ENCODE data around the gene NEBL. TPM values are rescaled to one million over a fixed set of nuclear protein-coding genes. Genes with fewer than 3 reads are reported as not detected.
"Not testable (repeated sequence)": the region's sequence is repeated elsewhere in the genome, so short reads cannot be mapped to it uniquely, and the experiment has no call there.

The NEBL gene
- 10 to 100 TPM in 2 of 12 donors, 1 to 10 TPM in 8, not detected in 2; 1.2 to 24.2 (median 2.1) TPM for polyA plus RNA-seq (ENCODE audit: insufficient read length in 12 of 12)
- long read RNA-seq, donor 1, partial matches to known transcripts: 0 of 2 reads
- long read RNA-seq, donor 1, other reads (novel, unspliced or antisense): 0 of 2 reads
- long read RNA-seq, donor 2: 0 reads
- long read RNA-seq, donor 3: 0 reads
- long read RNA-seq, donor 4: 0 reads
- long read RNA-seq, donor 5: 0 reads
- long read RNA-seq, donor 6: 0 reads
- long read RNA-seq, donor 7, partial matches to known transcripts: 0 of 1 reads
- long read RNA-seq, donor 7, other reads (novel, unspliced or antisense): 0 of 1 reads
- long read RNA-seq, donor 8: 0 reads
- long read RNA-seq, donor 9: 0 reads
- long read RNA-seq, donor 10: 0 reads
- long read RNA-seq, donor 11: 0 reads

GRCh38 chr10:20897146-20897825 is at the start of gene NEBL:
Gene NEBL, minus strand, starts transcription at chr10:20897311. Its CDS starts 106 bp downstream, at chr10:20897205.
- no peak for DNase-seq

- DNase-seq: no peak
Measured at GRCh38 chr10:20945546-20946332, 48.6 kb upstream of the NEBL start.

GRCh38 chr10:20944789-20945502 is 47.8 kb upstream of the NEBL start:
- no peak for DNase-seq

- not testable (repeated sequence) for DNase-seq
Measured at GRCh38 chr10:20939414-20939813, 42.3 kb upstream of the NEBL start.

GRCh38 chr10:20936396-20936795 is 39.3 kb upstream of the NEBL start:
- DNase-seq: no peak

GRCh38 chr10:20935931-20936330 is 38.8 kb upstream of the NEBL start:
- DNase-seq: no peak

GRCh38 chr10:20935301-20935700 is 38.2 kb upstream of the NEBL start:
- DNase-seq: no peak

- DNase-seq: no peak
Measured at GRCh38 chr10:20933705-20934104, 36.6 kb upstream of the NEBL start.

- no peak for DNase-seq
Measured at GRCh38 chr10:20932606-20933126, 35.6 kb upstream of the NEBL start.

- DNase-seq: no peak
Measured at GRCh38 chr10:20931156-20931795, 34.2 kb upstream of the NEBL start.

- DNase-seq: no peak
Measured at GRCh38 chr10:20927456-20927855, 30.3 kb upstream of the NEBL start.

- DNase-seq: no peak
Measured at GRCh38 chr10:20922451-20922850, 25.3 kb upstream of the NEBL start.

- DNase-seq: no peak
Measured at GRCh38 chr10:20922033-20922432, 24.9 kb upstream of the NEBL start.

- no peak for DNase-seq
Measured at GRCh38 chr10:20920061-20920460, 22.9 kb upstream of the NEBL start.

- DNase-seq: no peak
Measured at GRCh38 chr10:20919481-20919880, 22.4 kb upstream of the NEBL start.

- no peak for DNase-seq
Measured at GRCh38 chr10:20916976-20917375, 19.9 kb upstream of the NEBL start.

- no peak for DNase-seq
Measured at GRCh38 chr10:20912969-20913368, 15.9 kb upstream of the NEBL start.

- DNase-seq: no peak
Measured at GRCh38 chr10:20911626-20912025, 14.5 kb upstream of the NEBL start.

- DNase-seq: no peak
Measured at GRCh38 chr10:20909801-20910200, 12.7 kb upstream of the NEBL start.

GRCh38 chr10:20908391-20908790 is 11.3 kb upstream of the NEBL start:
- no peak for DNase-seq
